Measurements from ENCODE around the gene NRIP1.

GRCh38 chr21:14988760-14989159 is 76.0 kb downstream of the NRIP1 start:
- TF ChIP-seq EZH2 (IDR thresholded peaks at IDR 0.05; ENCODE audit: insufficient read depth, poor library complexity, severe bottlenecking) = no peak
- TF ChIP-seq EZH2phosphoT487 (IDR thresholded peaks at IDR 0.05; ENCODE audit: insufficient read depth, low read depth) = no peak

Measured in GM23248 (cell line).